ENCODE measurements around the gene FAM135A. TPM values are rescaled to one million over a fixed set of nuclear protein-coding genes. Genes with fewer than 3 reads are reported as not detected.
"Not testable (repeated sequence)": the region's sequence is repeated elsewhere in the genome, so short reads cannot be mapped to it uniquely, and the experiment has no call there.

The FAM135A gene
- total RNA-seq, 1 donor from 2014 or later, result 12.6 TPM

GRCh38 chr6:70538376-70538775 is 125.1 kb downstream of the FAM135A start:
- DNase-seq (ENCODE audit: low read depth, low spot score), result no peak

GRCh38 chr6:70547313-70547712 is 134.0 kb downstream of the FAM135A start:
- DNase-seq (ENCODE audit: low read depth, low spot score), result no peak

- DNase-seq (ENCODE audit: low read depth, low spot score), result no peak
Measured at GRCh38 chr6:70547905-70548304, 134.6 kb downstream of the FAM135A start.

DNA sequence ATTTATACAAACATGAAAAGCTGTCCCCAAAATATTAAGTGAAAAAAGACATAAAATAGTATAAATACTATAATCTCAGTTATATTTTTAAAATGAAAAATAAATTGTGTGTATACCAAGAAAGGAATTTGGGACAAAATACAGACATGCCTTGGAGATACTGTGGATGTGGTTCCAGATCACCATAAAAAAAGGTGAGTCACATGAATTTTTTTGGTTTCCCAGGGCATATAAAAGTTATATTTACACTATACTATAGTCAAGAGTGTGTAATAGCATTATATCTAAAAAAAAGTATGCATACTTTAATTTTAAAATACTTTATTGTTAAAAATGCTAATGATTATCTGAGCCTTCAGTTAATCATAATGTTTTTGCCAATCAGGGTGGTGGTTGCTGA is 136.0 kb downstream of the FAM135A start:
- no peak for DNase-seq (ENCODE audit: low read depth, low spot score)

- no peak for DNase-seq (ENCODE audit: low read depth, low spot score)
Measured at GRCh38 chr6:70551566-70551965, 138.3 kb downstream of the FAM135A start.

DNA sequence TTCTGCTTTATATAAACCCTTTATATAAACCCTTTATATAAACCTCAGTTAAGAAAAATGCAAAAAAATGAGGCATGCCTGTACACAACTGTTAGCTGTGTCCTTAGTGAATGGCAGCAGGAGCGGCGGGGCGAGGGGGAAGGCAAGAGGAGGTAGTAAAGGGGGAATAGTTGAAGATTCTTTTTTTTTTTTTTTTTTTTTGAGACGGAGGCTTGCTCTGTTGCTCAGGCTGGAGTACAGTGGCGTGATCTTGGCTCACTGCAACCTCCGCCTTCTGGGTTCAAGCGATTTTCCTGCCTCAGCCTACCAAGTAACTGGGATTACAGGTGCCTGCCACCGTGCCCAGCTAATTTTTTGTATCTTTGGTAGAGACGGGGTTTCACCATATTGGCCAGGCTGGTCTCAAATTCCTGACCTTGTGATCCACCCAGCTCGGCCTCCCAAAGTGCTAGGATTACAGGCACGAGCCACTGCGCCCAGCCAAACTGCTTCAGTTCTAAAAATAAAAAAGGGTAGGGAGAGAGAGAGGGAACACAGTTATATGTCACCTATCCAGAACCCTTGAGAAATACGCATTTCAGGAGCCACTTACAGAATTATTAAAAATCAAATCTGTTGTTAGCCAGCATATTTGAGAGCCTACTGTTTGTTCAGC is 139.1 kb downstream of the FAM135A start:
- DNase-seq (ENCODE audit: low read depth, low spot score), result not testable (repeated sequence)

DNA sequence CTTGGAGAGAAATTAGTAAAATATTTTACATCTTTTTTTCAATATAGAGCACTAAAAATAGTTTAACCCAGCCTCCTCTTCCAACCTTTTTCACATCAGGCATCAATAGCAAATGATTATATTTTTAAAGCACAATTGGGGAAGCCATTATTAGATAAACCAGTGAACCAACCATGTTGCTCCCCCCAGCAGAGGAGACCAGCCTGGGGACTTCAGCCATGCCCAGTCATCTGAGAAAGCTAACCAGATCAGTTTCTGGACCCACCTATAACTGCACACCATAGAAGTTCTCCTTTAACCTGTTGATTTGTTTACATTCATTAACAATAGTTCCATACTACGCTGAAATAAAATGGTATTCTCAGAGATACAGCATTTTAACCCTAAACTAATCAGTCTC is 139.7 kb downstream of the FAM135A start:
- DNase-seq (ENCODE audit: low read depth, low spot score), result no peak

DNA sequence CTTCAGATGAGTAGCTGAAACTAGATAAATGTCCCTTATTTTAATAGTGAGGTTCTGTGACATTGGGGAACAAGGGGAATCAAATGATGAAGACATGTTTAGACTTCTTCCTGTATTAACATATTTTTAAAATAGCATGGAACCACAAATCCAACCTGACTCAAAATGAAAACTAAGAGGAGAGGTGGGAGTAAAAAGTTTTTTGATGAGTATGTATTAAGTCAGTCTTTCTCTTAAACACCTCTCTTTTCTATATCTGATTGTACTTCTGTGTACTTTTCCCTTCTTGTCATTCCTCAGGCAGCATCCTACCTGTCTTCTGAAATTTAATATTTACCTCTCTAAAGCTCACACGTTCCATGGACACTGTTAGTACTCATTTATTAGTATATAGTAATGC is 144.7 kb downstream of the FAM135A start:
- DNase-seq (ENCODE audit: low read depth, low spot score), result no peak

DNA sequence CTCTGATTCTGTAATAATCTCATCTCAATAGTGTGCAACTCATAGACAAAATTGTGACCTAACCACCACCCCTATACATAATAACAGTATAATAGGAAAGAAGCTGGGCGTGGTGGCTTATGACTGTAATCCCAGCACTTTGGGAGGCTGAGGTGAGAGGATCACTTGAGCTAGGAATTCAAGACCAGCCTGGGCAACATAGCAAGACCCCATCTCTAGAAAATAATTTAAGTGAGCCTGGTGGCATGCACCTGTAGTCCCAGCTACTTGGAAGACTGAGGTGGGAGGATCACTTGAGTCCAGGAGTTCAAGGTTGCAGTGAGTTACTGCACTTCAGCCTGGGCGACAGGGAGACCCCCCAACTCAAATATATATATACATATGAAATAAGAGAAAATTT is 149.1 kb downstream of the FAM135A start:
- not testable (repeated sequence) for DNase-seq (ENCODE audit: low read depth, low spot score)

DNA sequence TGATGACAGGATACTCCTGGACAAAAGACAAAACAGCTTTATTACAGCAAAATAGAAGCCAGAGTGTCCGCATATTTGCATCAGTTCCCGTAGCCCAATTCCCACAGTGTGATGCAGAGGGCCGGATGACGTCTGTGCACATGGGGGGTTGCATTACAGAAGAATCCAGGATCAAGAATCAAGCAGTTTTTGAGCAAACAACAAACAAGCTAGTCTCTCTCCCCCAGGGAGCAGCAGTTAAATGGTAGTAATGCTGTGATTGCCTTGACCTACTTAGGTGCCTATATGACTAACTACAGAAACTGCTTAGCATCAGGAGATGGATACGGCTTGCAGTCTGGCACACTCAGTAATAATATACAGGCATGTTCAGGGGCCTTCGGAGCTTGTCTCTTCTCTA is 150.2 kb downstream of the FAM135A start:
- DNase-seq (ENCODE audit: low read depth, low spot score), result no peak

- DNase-seq (ENCODE audit: low read depth, low spot score), result peak; percentile 47
Measured at GRCh38 chr6:70566751-70567382, 153.6 kb downstream of the FAM135A start, which contains the start of gene SDHAF4. Gene SDHAF4, plus strand, starts transcription at chr6:70566930. Its CDS starts 11 bp downstream, at chr6:70566941.

GRCh38 chr6:70574643-70575042 is 161.3 kb downstream of the FAM135A start:
- DNase-seq (ENCODE audit: low read depth, low spot score), result no peak

- DNase-seq (ENCODE audit: low read depth, low spot score), result no peak
Measured at GRCh38 chr6:70575899-70576495, 162.7 kb downstream of the FAM135A start.

DNA sequence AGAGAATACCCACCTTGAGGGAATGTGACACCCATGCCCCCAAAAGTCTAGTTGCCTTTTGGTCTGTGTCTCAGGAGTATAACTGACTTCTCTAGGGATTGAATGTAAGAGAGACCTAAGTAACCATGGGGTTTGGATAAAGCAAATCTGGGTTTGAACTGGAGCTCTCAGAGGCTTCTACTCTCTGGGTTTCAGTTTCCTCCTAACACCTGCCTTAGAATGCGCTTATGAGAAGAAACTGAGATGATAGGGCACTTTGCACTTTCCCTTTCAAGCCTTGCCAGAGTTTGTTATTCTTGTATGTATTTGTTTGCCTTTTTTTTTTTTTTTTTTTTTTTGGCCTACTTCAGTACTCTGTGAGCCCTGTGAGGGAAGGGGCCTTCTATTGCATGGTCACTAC is 172.8 kb downstream of the FAM135A start:
- DNase-seq (ENCODE audit: low read depth, low spot score), result no peak

GRCh38 chr6:70590400-70590799 is 177.1 kb downstream of the FAM135A start:
- DNase-seq (ENCODE audit: low read depth, low spot score), result no peak

- DNase-seq (ENCODE audit: low read depth, low spot score), result no peak
Measured at GRCh38 chr6:70592391-70593117, 179.2 kb downstream of the FAM135A start.

GRCh38 chr6:70593118-70593486 is 179.8 kb downstream of the FAM135A start:
- no peak for DNase-seq (ENCODE audit: low read depth, low spot score)

- DNase-seq (ENCODE audit: low read depth, low spot score), result no peak
Measured at GRCh38 chr6:70599187-70599586, 185.9 kb downstream of the FAM135A start.

DNA sequence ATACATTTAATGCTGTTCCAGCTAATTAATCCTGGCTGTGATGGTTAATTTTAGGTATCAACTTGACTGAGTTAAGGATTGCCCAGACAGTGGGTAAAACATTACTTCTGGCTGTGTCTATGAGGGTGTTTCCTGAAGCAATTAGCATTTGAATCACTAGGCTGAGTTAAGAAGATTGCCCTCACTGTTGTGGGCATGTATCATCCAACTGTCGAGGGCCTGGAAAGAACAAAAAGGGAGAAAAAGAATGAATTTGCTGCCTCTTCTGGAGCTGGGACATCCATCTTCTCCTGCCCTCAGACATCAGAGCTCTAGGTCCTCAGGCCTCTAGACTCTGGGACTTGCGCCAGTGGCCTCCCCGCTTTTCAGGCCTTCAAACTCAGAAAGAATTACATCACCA is 187.7 kb downstream of the FAM135A start:
- no peak for DNase-seq (ENCODE audit: low read depth, low spot score)

DNA sequence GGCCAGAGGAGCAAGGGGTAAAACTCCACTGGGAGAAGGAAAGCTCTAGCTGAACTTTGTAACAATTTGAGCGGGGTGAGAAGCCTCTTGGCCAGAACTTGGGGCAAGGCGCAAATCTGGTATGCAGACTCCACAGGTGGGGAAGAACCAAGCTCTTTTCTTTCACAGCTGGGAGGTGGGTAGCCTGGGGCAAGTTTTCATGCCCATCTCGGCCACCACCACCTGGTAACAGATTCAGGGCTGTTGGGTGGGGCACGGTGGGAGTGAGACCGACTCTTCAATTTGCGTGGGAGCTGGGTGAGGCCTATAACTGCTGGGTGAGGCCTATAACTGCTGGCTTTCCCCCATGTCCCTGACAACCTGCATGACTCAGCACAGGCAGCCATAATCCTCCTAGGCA is 190.9 kb downstream of the FAM135A start:
- no peak for DNase-seq (ENCODE audit: low read depth, low spot score)

GRCh38 chr6:70607371-70607770 is 194.1 kb downstream of the FAM135A start:
- DNase-seq (ENCODE audit: low read depth, low spot score), result not testable (repeated sequence)

DNA sequence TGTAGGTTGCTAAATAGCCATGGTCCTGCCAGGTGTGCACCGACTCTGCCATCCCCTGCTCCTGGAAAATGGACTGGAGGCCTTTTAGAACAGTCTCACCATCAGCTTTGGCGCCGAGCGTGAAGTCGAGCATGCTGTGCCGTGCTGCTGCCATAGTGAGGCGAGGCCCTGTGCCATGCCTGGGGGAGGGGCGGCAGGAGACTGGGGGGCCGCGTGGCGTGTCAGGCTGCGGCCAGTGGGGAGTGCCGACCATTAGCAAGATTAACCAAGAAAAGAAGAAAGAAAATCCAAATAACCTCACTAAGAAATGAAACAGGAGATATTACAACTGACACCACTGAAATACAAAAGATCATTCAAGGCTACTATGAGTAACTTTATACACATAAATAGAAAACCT is 195.9 kb downstream of the FAM135A start:
- not testable (repeated sequence) for DNase-seq (ENCODE audit: low read depth, low spot score)
